ENCODE data around the gene RNF130. TPM values are rescaled to one million over a fixed set of nuclear protein-coding genes. Genes with fewer than 3 reads are reported as not detected.

RNF130 gene
- total and polyA plus RNA-seq, 2 of the 13 experiments (the other 11 are each of a cell fraction or from before 2014, with no cell fraction given) = 28.2 to 28.3 TPM

DNA sequence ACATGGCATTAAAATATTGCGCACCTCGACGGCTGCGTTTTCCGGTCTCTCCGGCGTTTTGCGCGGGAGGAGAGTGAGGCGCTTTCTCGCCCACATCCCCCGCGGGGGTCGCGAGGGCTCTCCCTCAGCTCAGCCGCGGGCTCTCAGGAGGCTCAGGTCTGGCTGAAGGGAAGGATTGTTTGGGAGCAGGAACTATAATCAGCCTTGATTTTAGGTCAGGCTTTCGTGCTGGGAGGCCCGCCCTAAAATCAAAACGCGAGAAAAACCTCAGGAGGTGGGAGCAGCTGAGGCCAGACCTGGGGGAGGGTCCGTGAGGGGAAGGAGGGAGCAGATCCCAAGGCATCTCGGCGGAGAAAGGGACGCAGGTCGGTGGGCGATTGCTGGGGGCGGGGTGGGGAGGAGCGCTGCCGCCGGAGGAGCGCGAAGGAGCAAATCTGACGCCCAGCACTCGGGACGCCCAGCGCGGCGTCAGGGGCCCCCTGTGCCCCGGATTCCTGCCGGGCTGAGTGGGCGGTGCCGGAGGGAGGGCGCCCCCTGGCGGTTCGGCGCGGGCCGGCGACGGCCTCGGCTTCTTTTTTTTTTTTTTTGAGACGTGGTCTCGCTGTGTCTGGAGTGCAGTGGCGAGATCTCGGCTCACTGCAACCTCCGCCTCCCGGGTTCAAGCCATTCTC is 18.7 kb upstream of the RNF130 start (continued):
- TF ChIP-seq MATR3 (CRISPR knock-in tag; IDR thresholded peaks at IDR 0.05) (no peak), ZBTB7B (CRISPR knock-in tag; IDR thresholded peaks at IDR 0.05) (no peak), ZNF558 (CRISPR knock-in tag; IDR thresholded peaks at IDR 0.05; ENCODE audit: borderline replicate concordance) (no peak), TGIF2 (CRISPR knock-in tag; IDR thresholded peaks at IDR 0.05) (no peak), ZNF557 (CRISPR knock-in tag; IDR thresholded peaks at IDR 0.05) (no peak), STAG1 (CRISPR knock-in tag; IDR thresholded peaks at IDR 0.05) (peak; percentile 53), ZZZ3 (CRISPR knock-in tag; IDR thresholded peaks at IDR 0.05; ENCODE audit: borderline replicate concordance) (no peak), FLYWCH1 (CRISPR knock-in tag; IDR thresholded peaks at IDR 0.05) (no peak), AHR (CRISPR knock-in tag; IDR thresholded peaks at IDR 0.05) (no peak), HIVEP1 (CRISPR knock-in tag; IDR thresholded peaks at IDR 0.05) (no peak), KIAA2018 (CRISPR knock-in tag; IDR thresholded peaks at IDR 0.05; ENCODE audit: borderline replicate concordance) (no peak), BORCS8-MEF2B (CRISPR knock-in tag; IDR thresholded peaks at IDR 0.05) (no peak), RARG (CRISPR knock-in tag; IDR thresholded peaks at IDR 0.05; ENCODE audit: low read depth) (no peak), ZNF282 (IDR thresholded peaks at IDR 0.05; ENCODE audit: partially characterized antibody) (no peak), ISL2 (CRISPR knock-in tag; IDR thresholded peaks at IDR 0.05) (0 out of 2 replicates have a peak, but pooled peaks have one; percentile 27), YEATS4 (CRISPR knock-in tag; IDR thresholded peaks at IDR 0.05; ENCODE audit: borderline replicate concordance) (peak; percentile 39; the same call in 1 of the 2 replicates), ZNF776 (CRISPR knock-in tag; IDR thresholded peaks at IDR 0.05) (no peak)
- TF ChIP-seq, protein P1, sequence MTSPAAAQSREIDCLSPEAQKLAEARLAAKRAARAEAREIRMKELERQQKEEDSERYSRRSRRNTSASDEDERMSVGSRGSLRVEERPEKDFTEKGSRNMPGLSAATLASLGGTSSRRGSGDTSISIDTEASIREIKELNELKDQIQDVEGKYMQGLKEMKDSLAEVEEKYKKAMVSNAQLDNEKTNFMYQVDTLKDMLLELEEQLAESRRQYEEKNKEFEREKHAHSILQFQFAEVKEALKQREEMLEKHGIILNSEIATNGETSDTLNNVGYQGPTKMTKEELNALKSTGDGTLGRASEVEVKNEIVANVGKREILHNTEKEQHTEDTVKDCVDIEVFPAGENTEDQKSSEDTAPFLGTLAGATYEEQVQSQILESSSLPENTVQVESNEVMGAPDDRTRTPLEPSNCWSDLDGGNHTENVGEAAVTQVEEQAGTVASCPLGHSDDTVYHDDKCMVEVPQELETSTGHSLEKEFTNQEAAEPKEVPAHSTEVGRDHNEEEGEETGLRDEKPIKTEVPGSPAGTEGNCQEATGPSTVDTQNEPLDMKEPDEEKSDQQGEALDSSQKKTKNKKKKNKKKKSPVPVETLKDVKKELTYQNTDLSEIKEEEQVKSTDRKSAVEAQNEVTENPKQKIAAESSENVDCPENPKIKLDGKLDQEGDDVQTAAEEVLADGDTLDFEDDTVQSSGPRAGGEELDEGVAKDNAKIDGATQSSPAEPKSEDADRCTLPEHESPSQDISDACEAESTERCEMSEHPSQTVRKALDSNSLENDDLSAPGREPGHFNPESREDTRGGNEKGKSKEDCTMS (CRISPR knock-in tag; conservative IDR thresholded peaks at IDR 0.05) = no peak
- TF ChIP-seq, protein P2, sequence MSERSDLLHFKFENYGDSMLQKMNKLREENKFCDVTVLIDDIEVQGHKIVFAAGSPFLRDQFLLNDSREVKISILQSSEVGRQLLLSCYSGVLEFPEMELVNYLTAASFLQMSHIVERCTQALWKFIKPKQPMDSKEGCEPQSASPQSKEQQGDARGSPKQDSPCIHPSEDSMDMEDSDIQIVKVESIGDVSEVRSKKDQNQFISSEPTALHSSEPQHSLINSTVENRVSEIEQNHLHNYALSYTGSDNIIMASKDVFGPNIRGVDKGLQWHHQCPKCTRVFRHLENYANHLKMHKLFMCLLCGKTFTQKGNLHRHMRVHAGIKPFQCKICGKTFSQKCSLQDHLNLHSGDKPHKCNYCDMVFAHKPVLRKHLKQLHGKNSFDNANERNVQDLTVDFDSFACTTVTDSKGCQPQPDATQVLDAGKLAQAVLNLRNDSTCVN (CRISPR knock-in tag; IDR thresholded peaks at IDR 0.05; ENCODE audit: borderline replicate concordance) = no peak
